OCI-LY7 (cell line): ENCODE data around the gene PPM1F. TPM values are rescaled to one million over a fixed set of nuclear protein-coding genes. Genes with fewer than 3 reads are reported as not detected.
"Not testable (repeated sequence)": the region's sequence is repeated elsewhere in the genome, so short reads cannot be mapped to it uniquely, and the experiment has no call there.

ENCODE experiments used
- BruUV-seq: library from RNA; stranded (reverse); fragments of 400-500 nt; replicated peaks from 2 replicates; lab custom pipeline; 2021; lab: Mats Ljungman, UMichigan
- CTCF ChIA-PET: fragments of 300-600 bp; sonication (Branson Sonifier 250); formaldehyde crosslinking; loops from one replicate; lab custom pipeline; 2022; ENCODE audit warnings: antibody characterized with exemption; ENCODE audit not compliant: unreplicated experiment; lab: Charles Lee
- POLR2A ChIA-PET: fragments of 300-600 bp; sonication (Branson Sonifier 250); formaldehyde crosslinking; loops from one replicate; lab custom pipeline; 2022; ENCODE audit warnings: antibody characterized with exemption; lab: Charles Lee
- DNase-seq: peaks from one replicate; pipeline ENCODE4 v3.0.0-alpha.2; 2015; ENCODE audit warnings: low spot score
- H2AFZ ChIP-seq: fragments of 200-600 bp; sonication (generic), shearing (Covaris generic); 2 replicates; pipeline ENCODE4 v1.6.1; 2014; ENCODE audit warnings: mild to moderate bottlenecking, antibody characterized with exemption, low read length, moderate library complexity
- H3K27ac ChIP-seq: fragments of 200-600 bp; sonication (generic); 2 replicates; pipeline ENCODE4 v1.5.1; 2014; ENCODE audit warnings: mixed run types, low read depth, mild to moderate bottlenecking, moderate library complexity, low read length, inconsistent platforms; ENCODE audit not compliant: poor library complexity, severe bottlenecking
- H3K36me3 ChIP-seq: fragments of 200-600 bp; sonication (generic); 2 replicates; pipeline ENCODE4 v1.6.1; 2014; ENCODE audit warnings: mild to moderate bottlenecking, antibody characterized with exemption, low read length, moderate library complexity, mixed read lengths; ENCODE audit not compliant: insufficient read depth
- H3K4me1 ChIP-seq: fragments of 200-600 bp; sonication (generic); 2 replicates; pipeline ENCODE4 v1.5.1; 2014; ENCODE audit warnings: mild to moderate bottlenecking, low read length; ENCODE audit not compliant: insufficient read depth, poor library complexity, severe bottlenecking
- H3K4me2 ChIP-seq: fragments of 200-600 bp; sonication (generic); 2 replicates; pipeline ENCODE4 v1.6.1; 2014; ENCODE audit warnings: mild to moderate bottlenecking, low read length
- H3K4me3 ChIP-seq: fragments of 200-600 bp; sonication (generic); 2 replicates; pipeline ENCODE4 v1.5.1; 2014; ENCODE audit warnings: mild to moderate bottlenecking, low read depth, low read length; ENCODE audit not compliant: poor library complexity, severe bottlenecking
- H3K79me2 ChIP-seq: fragments of 200-600 bp; sonication (generic); 2 replicates; pipeline ENCODE4 v1.6.1; 2016; ENCODE audit warnings: low read depth, mild to moderate bottlenecking, low read length, moderate library complexity, mixed read lengths; ENCODE audit not compliant: insufficient read depth
- H3K9me2 ChIP-seq: fragments of 200-600 bp; sonication (generic); 2 replicates; pipeline ENCODE4 v1.6.1; 2016; ENCODE audit warnings: mild to moderate bottlenecking, low read length, mixed read lengths; ENCODE audit not compliant: insufficient read depth
- H3K9me3 ChIP-seq: fragments of 200-600 bp; sonication (generic); 2 replicates; pipeline ENCODE4 v1.6.1; 2014; ENCODE audit warnings: mild to moderate bottlenecking, mixed run types, low read length, mixed read lengths
- H4K20me1 ChIP-seq: fragments of 200-600 bp; sonication (generic); 2 replicates; pipeline ENCODE4 v1.6.1; 2014; ENCODE audit warnings: mild to moderate bottlenecking, antibody characterized with exemption, low read length, moderate library complexity, mixed read lengths; ENCODE audit not compliant: insufficient read depth
- CTCF ChIP-seq: fragments of 200-600 bp; sonication (generic); conservative IDR thresholded peaks from 2 replicates; pipeline ENCODE4 v1.5.1; 2014; ENCODE audit warnings: mild to moderate bottlenecking, antibody characterized with exemption, low read length, moderate library complexity, mixed read lengths
- EZH2phosphoT487 ChIP-seq: fragments of 200-600 bp; sonication (generic); IDR thresholded peaks from 2 replicates; pipeline ENCODE4 v1.6.1; 2018; ENCODE audit warnings: low read depth, borderline replicate concordance, mild to moderate bottlenecking, mixed run types, antibody characterized with exemption, low read length, moderate library complexity, mixed read lengths
- intact Hi-C: fragments of 100-400 bp; cut with micrococcal nuclease; formaldehyde crosslinking; loops from one replicate; pipeline ENCODE4 v1.10.0; 2022; ENCODE audit not compliant: unreplicated experiment
- total RNA-seq, 2 experiments: library from RNA; depleted of rRNA in 1 of 2; stranded (reverse); fragments of >200 nt in 1 of 2; shearing (Covaris generic) in 1 of 2; gene quantifications; 2 replicates each; pipeline ENCODE4 v1.2.3, GENCODE V29; 2014 to 2022

PPM1F gene
- total RNA-seq, 2 experiments from 2014 or later: 21.7 to 27.2 TPM

DNA sequence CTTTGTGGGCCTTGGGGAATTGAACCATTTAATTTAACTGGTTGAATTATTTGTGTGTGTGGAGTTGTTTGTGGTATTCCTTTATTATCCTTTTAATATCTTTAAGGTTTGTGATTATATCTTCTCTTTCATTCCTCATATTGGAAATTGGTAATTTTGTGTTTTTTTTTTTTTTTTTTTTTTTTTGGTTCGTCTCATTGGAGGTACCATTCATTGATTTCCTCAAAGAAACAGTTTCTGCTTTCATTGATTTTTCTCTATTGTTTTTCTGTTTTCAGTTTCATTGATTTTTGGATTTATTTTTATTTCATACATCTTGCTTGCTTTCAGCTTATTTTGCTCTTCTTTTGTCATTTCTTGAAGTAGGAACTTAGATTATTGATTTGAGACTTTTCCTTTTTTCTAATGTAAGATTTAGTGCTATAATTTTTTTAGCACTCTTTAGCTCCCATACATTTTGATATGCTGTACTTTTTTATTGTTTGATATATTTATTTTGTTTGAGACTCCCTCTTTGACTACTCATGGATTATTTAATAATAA lies 54.2 kb downstream of the PPM1F start:
- Histone ChIP-seq H3K79me2 (no peaks in the 10 kb centered on the region), H3K36me3 (no peaks in the 10 kb centered on the region), H3K9me2 (no peaks in the 10 kb centered on the region), H3K4me1 (no peaks in the 10 kb centered on the region), H4K20me1 (no peaks in the 10 kb centered on the region), H3K9me3 (no peaks in the 10 kb centered on the region), H3K4me2 (no peak overlapping the region), H2AFZ (no peak overlapping the region), H3K27ac (no peak overlapping the region), H3K4me3 (no peak overlapping the region)
- no peak for DNase-seq
- TF ChIP-seq CTCF (no peak), EZH2phosphoT487 (no peak)
- BruUV-seq: no TSS peak
- ChIA-PET CTCF (no interaction called here), POLR2A (interaction anchor here (0.7 kb wide), 1 partner anchor 1401 kb away, joined by 6 read pairs; no protein-coding TSS in a partner anchor)
- intact Hi-C loops: no loop called here

- Histone ChIP-seq H3K36me3 (no peaks in the 10 kb centered on the region), H3K9me3 (no peaks in the 10 kb centered on the region), H3K9me2 (no peaks in the 10 kb centered on the region), H4K20me1 (no peaks in the 10 kb centered on the region), H2AFZ (no peak overlapping the region), H3K4me1 (no peaks in the 10 kb centered on the region), H3K27ac (no peak overlapping the region), H3K4me3 (no peak overlapping the region), H3K4me2 (no peak overlapping the region), H3K79me2 (no peaks in the 10 kb centered on the region)
- ChIA-PET CTCF (no interaction called here), POLR2A (no interaction called here)
- BruUV-seq: no TSS peak
- no peak for DNase-seq
- TF ChIP-seq EZH2phosphoT487 (no peak), CTCF (no peak)
- intact Hi-C loops: no loop called here
These were observed 55.6 kb downstream of the PPM1F start for GRCh38 chr22:21896951-21897513.

DNA sequence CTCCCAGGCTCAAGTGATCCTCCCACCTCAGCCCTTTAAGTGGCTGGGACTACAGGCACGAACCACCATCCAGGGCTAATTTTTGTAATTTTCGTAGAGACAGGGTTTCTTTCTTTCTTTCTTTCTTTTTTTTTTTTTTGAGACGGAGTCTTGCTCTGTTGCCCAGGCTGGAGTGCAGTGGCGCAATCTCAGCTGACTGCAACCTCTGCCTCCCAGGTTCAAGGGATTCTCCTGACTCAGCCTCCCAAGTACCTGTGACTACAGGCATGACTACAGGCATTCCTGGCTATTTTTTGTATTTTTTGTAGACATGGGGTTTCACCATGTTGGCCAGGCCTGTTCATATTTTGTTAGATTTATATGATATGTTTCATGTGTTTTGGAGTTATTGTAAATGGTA lies 56.4 kb downstream of the PPM1F start:
- POLR2A ChIA-PET, intact Hi-C loops, CTCF ChIA-PET, H4K20me1 ChIP-seq, BruUV-seq, H3K9me3 ChIP-seq, H3K4me2 ChIP-seq, H3K79me2 ChIP-seq, H3K9me2 ChIP-seq, H3K4me1 ChIP-seq, DNase-seq, H3K27ac ChIP-seq, H2AFZ ChIP-seq, H3K36me3 ChIP-seq, H3K4me3 ChIP-seq: not testable (repeated sequence)
